GM21381 (cell line): ENCODE results near the gene HOXB9.

ENCODE experiments used
- ATAC-seq: cut with Tn5 transposase; IDR thresholded peaks from one replicate; pipeline ENCODE4 v1.9.1; 2021; ENCODE audit warnings: mild to moderate bottlenecking, moderate library complexity; ENCODE audit not compliant: unreplicated experiment

Gene HOXB9

GRCh38 chr17:48625495-48626244, 488 bp downstream of the HOXB9 start:
- no peak for ATAC-seq

GRCh38 chr17:48624544-48625494, 1.3 kb downstream of the HOXB9 start:
- ATAC-seq = no peak

GRCh38 chr17:48624118-48624517, 2.0 kb downstream of the HOXB9 start:
- no peak for ATAC-seq

GRCh38 chr17:48623583-48623982, 2.6 kb downstream of the HOXB9 start:
- ATAC-seq = no peak

- no peak for ATAC-seq
Observed at GRCh38 chr17:48622857-48623256, 3.3 kb downstream of the HOXB9 start.

- no peak for ATAC-seq
Observed at GRCh38 chr17:48621410-48622392, 4.5 kb downstream of the HOXB9 start.

- no peak for ATAC-seq
Observed at GRCh38 chr17:48620461-48621139, 5.6 kb downstream of the HOXB9 start.

- no peak for ATAC-seq
Observed at GRCh38 chr17:48619826-48620449, 6.2 kb downstream of the HOXB9 start.

GRCh38 chr17:48618256-48618896, 7.8 kb downstream of the HOXB9 start:
- no peak for ATAC-seq

GRCh38 chr17:48617471-48618255, 8.5 kb downstream of the HOXB9 start:
- no peak for ATAC-seq

GRCh38 chr17:48616717-48617470, 9.3 kb downstream of the HOXB9 start:
- ATAC-seq = no peak

- ATAC-seq = no peak
Observed at GRCh38 chr17:48615963-48616716, 10.0 kb downstream of the HOXB9 start.

GRCh38 chr17:48615047-48615962, 10.9 kb downstream of the HOXB9 start, which contains the start of gene HOXB8:
Gene HOXB8 (minus strand): TSS chr17:48615292. CDS start chr17:48614704, 588 bp downstream.
- no peak for ATAC-seq

- ATAC-seq = no peak
Observed at GRCh38 chr17:48613862-48614694, 12.1 kb downstream of the HOXB9 start.
